ENCODE results near the gene DGKI.
"Not testable (repeated sequence)": the region's sequence is repeated elsewhere in the genome, so short reads cannot be mapped to it uniquely, and the experiment has no call there.

Gene DGKI

GRCh38 chr7:137728426-137728825 is 118.3 kb downstream of the DGKI start:
- DNase-seq, result no peak

- DNase-seq, result no peak
Measured at GRCh38 chr7:137727413-137727812, 119.4 kb downstream of the DGKI start.

- no peak for DNase-seq
Measured at GRCh38 chr7:137718355-137718754, 128.4 kb downstream of the DGKI start.

- no peak for DNase-seq
Measured at GRCh38 chr7:137717811-137718271, 128.9 kb downstream of the DGKI start.

GRCh38 chr7:137717045-137717444 is 129.7 kb downstream of the DGKI start:
- no peak for DNase-seq

- no peak for DNase-seq
Measured at GRCh38 chr7:137716061-137716460, 130.7 kb downstream of the DGKI start.

GRCh38 chr7:137715533-137715932 is 131.2 kb downstream of the DGKI start:
- DNase-seq, result no peak

- DNase-seq, result no peak
Measured at GRCh38 chr7:137715121-137715520, 131.7 kb downstream of the DGKI start.

- not testable (repeated sequence) for DNase-seq
Measured at GRCh38 chr7:137706330-137706729, 140.4 kb downstream of the DGKI start.

GRCh38 chr7:137704723-137705122 is 142.1 kb downstream of the DGKI start:
- DNase-seq, result no peak

GRCh38 chr7:137703291-137704010 is 143.3 kb downstream of the DGKI start:
- DNase-seq, result no peak

- no peak for DNase-seq
Measured at GRCh38 chr7:137696988-137697387, 149.8 kb downstream of the DGKI start.

- no peak for DNase-seq
Measured at GRCh38 chr7:137696376-137696775, 150.4 kb downstream of the DGKI start.

GRCh38 chr7:137695942-137696341 is 150.8 kb downstream of the DGKI start:
- no peak for DNase-seq

- no peak for DNase-seq
Measured at GRCh38 chr7:137695494-137695893, 151.3 kb downstream of the DGKI start.

- DNase-seq, result no peak
Measured at GRCh38 chr7:137694405-137694804, 152.4 kb downstream of the DGKI start.

GRCh38 chr7:137692399-137692798 is 154.4 kb downstream of the DGKI start:
- no peak for DNase-seq

GRCh38 chr7:137691566-137691965 is 155.2 kb downstream of the DGKI start:
- DNase-seq, result no peak

- no peak for DNase-seq
Measured at GRCh38 chr7:137690635-137691034, 156.1 kb downstream of the DGKI start.

- no peak for DNase-seq
Measured at GRCh38 chr7:137689761-137690160, 157.0 kb downstream of the DGKI start.

GRCh38 chr7:137687556-137688265 is 159.1 kb downstream of the DGKI start:
- no peak for DNase-seq

GRCh38 chr7:137685433-137686164 is 161.2 kb downstream of the DGKI start:
- no peak for DNase-seq

- DNase-seq, result no peak
Measured at GRCh38 chr7:137684776-137685175, 162.0 kb downstream of the DGKI start.

GRCh38 chr7:137684316-137684715 is 162.5 kb downstream of the DGKI start:
- DNase-seq, result no peak
